DMS79 treated with DMSO at 0.1 percent for 48 hours (cell line): Measurements from ENCODE around the gene PHETA1.

ENCODE experiments used
- DNase-seq: peaks from one replicate; lab custom pipeline; 2025; lab: John Stamatoyannopoulos, UW

The PHETA1 gene

GRCh38 chr12:111368788-111369495 is at the start of gene PHETA1:
TSS of gene PHETA1 (minus strand) at chr12:111369095. CDS start at chr12:111363427, 5,668 bp downstream.
- DNase-seq: peak; percentile 62

DNA sequence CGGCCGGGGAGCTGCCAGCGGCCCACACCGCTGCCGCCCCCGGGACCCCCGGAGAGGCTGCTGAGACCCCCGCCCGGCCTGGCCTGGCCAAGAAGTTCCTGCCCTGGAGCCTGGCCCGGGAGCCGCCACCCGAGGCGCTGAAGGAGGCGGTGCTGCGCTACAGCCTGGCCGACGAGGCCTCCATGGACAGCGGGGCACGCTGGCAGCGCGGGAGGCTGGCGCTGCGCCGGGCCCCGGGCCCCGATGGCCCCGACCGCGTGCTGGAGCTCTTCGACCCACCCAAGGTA is 49.6 kb upstream of the PHETA1 start:
- DNase-seq: no peak

- DNase-seq: no peak
Measured at GRCh38 chr12:111417784-111418593, 49.1 kb upstream of the PHETA1 start.

DNA sequence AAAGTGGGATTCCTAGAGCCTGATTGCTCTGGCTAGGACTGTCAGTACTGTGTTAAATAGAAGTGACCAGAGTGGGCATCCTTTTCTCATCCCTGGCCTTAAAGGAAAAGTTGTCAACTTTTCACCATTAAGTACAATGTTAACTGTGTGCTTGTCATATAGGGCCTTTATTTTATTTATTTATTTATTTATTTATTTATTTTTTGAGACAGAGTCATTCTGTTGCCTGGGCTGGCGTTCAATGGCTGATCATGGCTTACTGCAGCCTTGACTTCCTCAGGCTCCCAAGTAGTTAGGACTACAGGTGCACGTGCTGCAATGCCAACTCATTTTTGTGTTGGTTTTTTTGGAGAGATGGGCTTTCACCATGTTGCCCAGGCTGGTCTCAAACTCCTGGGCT is 48.4 kb upstream of the PHETA1 start:
- DNase-seq: no peak

GRCh38 chr12:111414711-111415252 is 45.9 kb upstream of the PHETA1 start:
- no peak for DNase-seq

- DNase-seq: no peak
Measured at GRCh38 chr12:111413442-111414086, 44.7 kb upstream of the PHETA1 start.

- DNase-seq: no peak
Measured at GRCh38 chr12:111412830-111413441, 44.0 kb upstream of the PHETA1 start.

- DNase-seq: no peak
Measured at GRCh38 chr12:111412007-111412829, 43.3 kb upstream of the PHETA1 start.

DNA sequence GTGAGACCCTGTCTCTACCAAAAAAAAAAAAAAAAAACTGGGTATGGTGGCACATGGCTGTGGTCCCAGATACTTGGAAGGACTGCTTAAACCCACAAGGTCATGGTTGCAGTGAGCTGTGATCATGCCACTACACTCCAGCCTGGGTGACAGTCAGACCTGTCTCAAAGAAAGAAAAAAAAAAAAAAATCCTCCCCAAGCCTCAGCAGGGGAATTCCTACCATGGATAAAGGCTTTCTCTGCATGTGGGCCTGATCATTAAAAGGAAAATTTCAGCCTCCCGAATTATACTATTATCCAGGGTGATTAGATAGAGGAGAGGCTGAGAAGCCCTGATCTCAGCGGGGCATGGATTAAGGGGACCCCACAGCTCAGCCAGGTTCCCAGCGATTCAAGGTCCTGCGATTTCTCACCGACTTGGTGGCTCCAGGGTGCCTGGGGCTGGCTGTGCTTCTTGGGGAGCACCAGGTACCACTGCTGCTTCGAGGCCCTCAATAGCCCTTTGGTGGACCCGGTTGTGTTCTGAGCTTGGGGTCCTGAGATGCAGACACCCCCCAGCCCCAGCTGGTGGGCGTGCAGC is 42.4 kb upstream of the PHETA1 start:
- no peak for DNase-seq

GRCh38 chr12:111410431-111411184 is 41.7 kb upstream of the PHETA1 start:
- DNase-seq: no peak

DNA sequence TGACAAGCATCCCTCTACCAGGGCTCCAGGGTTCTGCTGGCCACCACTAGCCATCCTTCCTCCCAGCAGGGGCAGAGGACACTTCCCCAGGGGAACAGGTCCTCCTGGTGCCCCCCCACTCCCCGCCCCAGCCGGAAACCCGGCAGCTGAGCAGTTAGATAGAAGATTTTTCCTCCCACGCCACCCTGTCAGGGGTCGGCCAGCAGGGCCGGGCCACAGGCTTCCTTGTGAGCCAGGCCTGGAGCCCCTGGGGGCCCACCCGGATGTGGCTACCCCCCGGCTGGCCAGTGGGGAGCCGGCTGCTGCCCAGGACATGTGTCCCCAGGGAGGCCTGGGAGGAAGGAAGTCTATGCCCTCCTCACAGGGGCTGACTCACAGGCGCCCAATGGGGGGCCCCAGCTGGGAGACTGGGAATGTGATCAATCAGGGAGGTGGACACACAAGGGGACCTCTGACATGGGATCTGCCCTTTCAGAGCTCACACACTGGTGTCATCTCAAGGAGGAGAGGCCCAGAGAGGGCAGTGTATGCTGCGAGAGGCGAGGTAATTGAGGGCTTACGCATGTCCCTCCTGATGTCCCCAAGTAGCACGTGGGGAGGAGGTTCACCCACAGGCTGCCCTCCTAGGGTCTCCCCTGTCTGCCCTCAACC is 41.0 kb upstream of the PHETA1 start:
- no peak for DNase-seq

- no peak for DNase-seq
Measured at GRCh38 chr12:111409403-111409779, 40.5 kb upstream of the PHETA1 start.

- DNase-seq: no peak
Measured at GRCh38 chr12:111408686-111409402, 39.9 kb upstream of the PHETA1 start.

DNA sequence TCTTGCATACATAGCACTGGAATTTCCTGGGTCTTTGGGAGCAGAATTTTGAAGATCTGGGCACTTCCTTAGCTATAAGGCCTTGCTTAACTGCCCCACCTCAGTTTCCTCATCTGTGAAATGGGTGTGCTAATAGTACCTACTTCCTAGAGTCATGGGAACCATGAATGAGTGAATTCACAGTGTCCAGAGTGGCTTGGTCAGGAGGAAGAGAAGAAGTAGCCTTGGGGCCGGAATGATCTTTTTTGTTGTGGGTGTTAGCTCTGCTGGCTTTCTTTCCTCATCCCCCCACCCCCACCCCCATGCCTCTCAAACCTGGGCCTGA is 39.2 kb upstream of the PHETA1 start:
- DNase-seq: no peak

DNA sequence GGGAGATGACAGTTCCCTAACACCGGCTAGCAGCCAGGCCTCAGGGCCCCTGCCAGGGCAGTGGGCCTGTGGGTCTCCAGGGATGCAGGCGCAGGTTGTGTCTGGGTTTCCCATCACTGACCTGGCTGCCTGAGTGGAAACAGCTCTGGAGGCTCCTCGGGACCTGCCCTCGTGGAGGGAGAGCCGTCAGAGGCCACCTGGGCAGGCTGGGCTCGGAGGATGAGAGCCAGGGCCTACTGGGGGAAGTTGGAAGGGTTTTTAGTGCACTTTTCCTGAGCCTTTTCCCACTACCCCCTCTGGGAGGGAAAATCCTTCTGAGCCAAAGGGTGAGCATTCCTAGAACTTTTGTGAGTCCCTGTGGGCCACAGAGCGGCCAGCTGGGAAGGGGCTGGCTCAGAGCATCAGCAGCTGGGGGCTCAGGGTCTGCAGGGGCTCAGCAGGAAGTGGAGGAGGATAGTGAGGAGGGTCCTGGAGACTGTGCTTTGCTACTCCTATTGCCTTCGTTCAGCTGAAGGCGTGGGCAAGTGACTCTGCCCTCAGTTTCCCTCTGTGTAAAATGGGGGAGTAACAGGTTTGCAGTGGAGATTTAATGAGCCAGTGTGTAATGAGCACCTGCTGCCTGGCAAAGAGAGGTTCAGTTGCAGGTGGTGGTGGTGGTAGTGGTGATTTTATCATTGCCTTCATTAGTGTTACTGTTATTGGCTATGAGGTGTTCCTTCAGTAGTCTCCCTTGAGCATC is 38.7 kb upstream of the PHETA1 start:
- DNase-seq: no peak

DNA sequence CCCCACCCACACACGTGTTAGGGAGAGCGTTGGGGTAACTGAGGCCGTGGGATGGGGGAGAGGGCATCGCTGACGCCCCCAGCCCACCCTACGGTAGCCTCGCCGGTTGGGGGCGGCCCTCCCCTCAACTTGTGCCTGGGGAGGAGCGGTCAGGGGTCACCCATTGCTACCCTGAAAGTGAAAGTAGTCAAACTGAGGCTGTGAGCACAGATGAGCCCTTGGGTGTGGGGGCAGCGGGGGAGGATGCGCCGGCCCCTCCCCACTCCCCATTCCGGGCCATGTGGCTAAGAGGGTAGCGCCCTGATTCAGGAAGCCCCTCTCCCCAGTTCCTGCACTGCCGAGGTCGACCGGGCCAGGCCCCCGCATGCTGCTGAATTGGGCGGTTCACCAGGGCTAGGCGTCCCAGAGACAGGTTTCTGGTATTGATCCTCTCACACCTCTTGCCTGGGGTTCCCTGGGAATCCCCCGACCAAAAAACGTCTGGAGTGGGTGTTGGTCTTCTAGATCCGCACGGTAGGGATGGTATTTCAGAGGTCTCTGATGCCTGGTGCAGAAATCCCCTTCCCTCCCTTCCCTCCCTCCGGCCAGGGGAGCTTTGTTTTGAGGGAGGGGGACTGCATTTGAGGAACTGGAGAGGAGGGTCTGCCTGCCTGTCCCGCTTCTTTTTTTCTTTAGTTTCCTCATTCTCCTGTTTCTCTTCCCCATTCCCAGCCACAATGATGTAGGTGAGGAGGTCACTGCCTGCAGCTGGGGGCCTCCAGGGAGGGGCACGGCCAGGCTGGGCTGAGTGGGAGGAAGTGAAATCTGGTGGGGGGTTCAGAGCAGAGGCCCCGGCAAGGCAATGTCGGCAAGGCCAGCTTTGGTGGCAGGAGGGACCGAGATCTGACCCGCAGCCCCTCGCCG is 37.8 kb upstream of the PHETA1 start:
- DNase-seq: no peak

GRCh38 chr12:111405859-111406473 is 37.1 kb upstream of the PHETA1 start, which contains the start of gene SH2B3:
TSS of gene SH2B3 (plus strand) at chr12:111405923. CDS start at chr12:111418146, 12,223 bp downstream.
- no peak for DNase-seq
